ENCODE data around the gene LRRC72. TPM values are rescaled to one million over a fixed set of nuclear protein-coding genes. Genes with fewer than 3 reads are reported as not detected.

LRRC72 gene
- total RNA-seq, 1 experiment from 2014 or later, result not detected

- no peaks in the 10 kb centered on the region for H3K9me2 ChIP-seq (replicated peaks; ENCODE audit: low read length)
- no peak overlapping the region for H3K4me3 ChIP-seq (ENCODE audit: low read length)
- no peaks in the 10 kb centered on the region for H3K36me3 ChIP-seq (ENCODE audit: low read depth, low read length)
- ChIA-PET POLR2A (ENCODE audit: unreplicated experiment) (no interaction called here), CTCF (no interaction called here)
- no peaks in the 10 kb centered on the region for H4K20me1 ChIP-seq (ENCODE audit: low read length)
- no peak overlapping the region for H3K27ac ChIP-seq (ENCODE audit: low read length)
- H2AFZ ChIP-seq (ENCODE audit: low read length), result no peak overlapping the region
- no TSS peak for BruUV-seq (replicated peaks)
- intact Hi-C loops (cut with micrococcal nuclease), result loop anchor here (10.0 kb wide), 1 partner anchor 207 kb away; no protein-coding TSS in a partner anchor
- no peaks in the 10 kb centered on the region for H3K4me1 ChIP-seq (ENCODE audit: insufficient read depth, low read length)
- DNase-seq (no peak), ATAC-seq (no peak)
- H3K27me3 ChIP-seq (ENCODE audit: low read length), result no peaks in the 10 kb centered on the region
- no peak overlapping the region for H3K9ac ChIP-seq (ENCODE audit: low read length)
- H3K9me3 ChIP-seq (ENCODE audit: low read length), result no peaks in the 10 kb centered on the region
- H3K4me2 ChIP-seq (ENCODE audit: low read length), result no peak overlapping the region
- H3K79me2 ChIP-seq (ENCODE audit: low read length), result no peaks in the 10 kb centered on the region
- H3F3A ChIP-seq (ENCODE audit: low read length, unreplicated experiment), result no peaks in the 10 kb centered on the region
- TF ChIP-seq EZH2 (IDR thresholded peaks at IDR 0.05; ENCODE audit: low read length, unreplicated experiment) (no peak), EZH2phosphoT487 (IDR thresholded peaks at IDR 0.05; ENCODE audit: borderline replicate concordance, low read length) (no peak)
Measured at GRCh38 chr7:16561943-16562342, 35.3 kb downstream of the LRRC72 start.

- no peak overlapping the region for H2AFZ ChIP-seq (ENCODE audit: low read length)
- ChIA-PET POLR2A (ENCODE audit: unreplicated experiment) (no interaction called here), CTCF (no interaction called here)
- DNase-seq, result no peak
- H3K36me3 ChIP-seq (ENCODE audit: low read depth, low read length), result no peaks in the 10 kb centered on the region
- no peaks in the 10 kb centered on the region for H3K9me3 ChIP-seq (ENCODE audit: low read length)
- intact Hi-C loops (cut with micrococcal nuclease), result loop anchor here (10.0 kb wide), 1 partner anchor 208 kb away; no protein-coding TSS in a partner anchor
- H3K9me2 ChIP-seq (replicated peaks; ENCODE audit: low read length), result no peaks in the 10 kb centered on the region
- no peaks in the 10 kb centered on the region for H3K79me2 ChIP-seq (ENCODE audit: low read length)
- H4K20me1 ChIP-seq (ENCODE audit: low read length), result no peaks in the 10 kb centered on the region
- no peaks in the 10 kb centered on the region for H3K4me1 ChIP-seq (ENCODE audit: insufficient read depth, low read length)
- H3K4me2 ChIP-seq (ENCODE audit: low read length), result no peak overlapping the region
- ATAC-seq, result no peak
- BruUV-seq (replicated peaks), result no TSS peak
- H3K27ac ChIP-seq (ENCODE audit: low read length), result no peak overlapping the region
- H3K9ac ChIP-seq (ENCODE audit: low read length), result no peak overlapping the region
- H3K27me3 ChIP-seq (ENCODE audit: low read length), result no peaks in the 10 kb centered on the region
- no peak for TF ChIP-seq EZH2phosphoT487 (IDR thresholded peaks at IDR 0.05; ENCODE audit: borderline replicate concordance, low read length)
- TF ChIP-seq, protein P1, sequence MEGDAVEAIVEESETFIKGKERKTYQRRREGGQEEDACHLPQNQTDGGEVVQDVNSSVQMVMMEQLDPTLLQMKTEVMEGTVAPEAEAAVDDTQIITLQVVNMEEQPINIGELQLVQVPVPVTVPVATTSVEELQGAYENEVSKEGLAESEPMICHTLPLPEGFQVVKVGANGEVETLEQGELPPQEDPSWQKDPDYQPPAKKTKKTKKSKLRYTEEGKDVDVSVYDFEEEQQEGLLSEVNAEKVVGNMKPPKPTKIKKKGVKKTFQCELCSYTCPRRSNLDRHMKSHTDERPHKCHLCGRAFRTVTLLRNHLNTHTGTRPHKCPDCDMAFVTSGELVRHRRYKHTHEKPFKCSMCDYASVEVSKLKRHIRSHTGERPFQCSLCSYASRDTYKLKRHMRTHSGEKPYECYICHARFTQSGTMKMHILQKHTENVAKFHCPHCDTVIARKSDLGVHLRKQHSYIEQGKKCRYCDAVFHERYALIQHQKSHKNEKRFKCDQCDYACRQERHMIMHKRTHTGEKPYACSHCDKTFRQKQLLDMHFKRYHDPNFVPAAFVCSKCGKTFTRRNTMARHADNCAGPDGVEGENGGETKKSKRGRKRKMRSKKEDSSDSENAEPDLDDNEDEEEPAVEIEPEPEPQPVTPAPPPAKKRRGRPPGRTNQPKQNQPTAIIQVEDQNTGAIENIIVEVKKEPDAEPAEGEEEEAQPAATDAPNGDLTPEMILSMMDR (conservative IDR thresholded peaks at IDR 0.05; ENCODE audit: low read depth, low read length), result no peak
- TF ChIP-seq EZH2 (IDR thresholded peaks at IDR 0.05; ENCODE audit: low read length, unreplicated experiment), result no peak
- no peaks in the 10 kb centered on the region for H3F3A ChIP-seq (ENCODE audit: low read length, unreplicated experiment)
- H3K4me3 ChIP-seq (ENCODE audit: low read length), result no peak overlapping the region
Measured at GRCh38 chr7:16562456-16563220, 36.0 kb downstream of the LRRC72 start.

- ATAC-seq (no peak), DNase-seq (no peak)
- Histone ChIP-seq H4K20me1 (ENCODE audit: low read length) (no peaks in the 10 kb centered on the region), H3K36me3 (ENCODE audit: low read depth, low read length) (no peaks in the 10 kb centered on the region), H3K9me2 (replicated peaks; ENCODE audit: low read length) (no peaks in the 10 kb centered on the region), H3K9ac (ENCODE audit: low read length) (no peak overlapping the region), H2AFZ (ENCODE audit: low read length) (no peak overlapping the region), H3K4me1 (ENCODE audit: insufficient read depth, low read length) (no peaks in the 10 kb centered on the region), H3K4me2 (ENCODE audit: low read length) (no peak overlapping the region), H3K27me3 (ENCODE audit: low read length) (no peaks in the 10 kb centered on the region), H3K9me3 (ENCODE audit: low read length) (no peaks in the 10 kb centered on the region), H3K4me3 (ENCODE audit: low read length) (no peak overlapping the region), H3K79me2 (ENCODE audit: low read length) (no peaks in the 10 kb centered on the region), H3F3A (ENCODE audit: low read length, unreplicated experiment) (no peaks in the 10 kb centered on the region), H3K27ac (ENCODE audit: low read length) (no peak overlapping the region)
- BruUV-seq (replicated peaks), result no TSS peak
- intact Hi-C loops (cut with micrococcal nuclease), result loop anchor here (2.0 to 10.0 kb wide), 2 partner anchors 69 to 209 kb away; no protein-coding TSS in a partner anchor
- ChIA-PET POLR2A (ENCODE audit: unreplicated experiment) (interaction anchor here (0.6 kb wide), 1 partner anchor 98 kb away, joined by 3 read pairs; no protein-coding TSS in a partner anchor), CTCF (interaction anchor here (0.6 kb wide), 1 partner anchor 486 kb away, joined by 3 read pairs; no protein-coding TSS in a partner anchor)
- TF ChIP-seq, protein P1 (conservative IDR thresholded peaks at IDR 0.05; ENCODE audit: low read depth, low read length), result no peak
- TF ChIP-seq EZH2 (IDR thresholded peaks at IDR 0.05; ENCODE audit: low read length, unreplicated experiment), result no peak
- TF ChIP-seq EZH2phosphoT487 (IDR thresholded peaks at IDR 0.05; ENCODE audit: borderline replicate concordance, low read length), result no peak
Measured at GRCh38 chr7:16563281-16564022, 36.8 kb downstream of the LRRC72 start.

Measured in PC-3 (cell line).